Hepatocyte (in vitro differentiated cells): ENCODE measurements around the gene BLTP3B. TPM values are rescaled to one million over a fixed set of nuclear protein-coding genes. Genes with fewer than 3 reads are reported as not detected.

Experiments used
- DNase-seq: peaks from one replicate; pipeline ENCODE4 v3.0.0-alpha.2; 2016; ENCODE audit warnings: low spot score
- H2AFZ ChIP-seq: fragments of 200-600 bp; sonication (generic); 2 replicates; pipeline ENCODE4 v1.6.0; 2016; ENCODE audit warnings: antibody characterized with exemption, mild to moderate bottlenecking
- H3K27ac ChIP-seq: fragments of 200-600 bp; sonication (generic); 2 replicates; pipeline ENCODE4 v1.5.1; 2016; ENCODE audit warnings: mild to moderate bottlenecking
- H3K27me3 ChIP-seq: fragments of 200-600 bp; sonication (generic); 2 replicates; pipeline ENCODE4 v1.6.1; 2016
- H3K36me3 ChIP-seq: fragments of 200-600 bp; sonication (generic); replicated peaks from 2 replicates; pipeline ENCODE4 v1.5.1; 2016; ENCODE audit warnings: low read depth; ENCODE audit not compliant: insufficient read depth
- H3K4me1 ChIP-seq: fragments of 200-600 bp; sonication (generic); 2 replicates; pipeline ENCODE4 v1.5.1; 2016; ENCODE audit warnings: mild to moderate bottlenecking, moderate library complexity; ENCODE audit not compliant: insufficient read depth
- H3K4me2 ChIP-seq: fragments of 200-600 bp; sonication (generic); 2 replicates; pipeline ENCODE4 v1.6.0; 2016
- H3K4me3 ChIP-seq: fragments of 200-600 bp; sonication (generic); 2 replicates; pipeline ENCODE4 v1.5.1; 2016; ENCODE audit warnings: mild to moderate bottlenecking
- H3K79me2 ChIP-seq: fragments of 200-600 bp; sonication (generic); 2 replicates; pipeline ENCODE4 v1.6.0; 2017; ENCODE audit warnings: mild to moderate bottlenecking
- H3K9me2 ChIP-seq: fragments of 200-600 bp; sonication (generic); replicated peaks from 2 replicates; pipeline ENCODE4 v1.6.0; 2017; ENCODE audit warnings: mild to moderate bottlenecking; ENCODE audit not compliant: insufficient read depth
- H3K9me3 ChIP-seq: fragments of 200-600 bp; sonication (generic); 2 replicates; pipeline ENCODE4 v1.5.1; 2016; ENCODE audit warnings: low read depth, mild to moderate bottlenecking
- H4K20me1 ChIP-seq: fragments of 200-600 bp; sonication (generic); 2 replicates; pipeline ENCODE4 v1.6.0; 2016; ENCODE audit warnings: mild to moderate bottlenecking; ENCODE audit not compliant: insufficient read depth, poor library complexity, severe bottlenecking
- EZH2 ChIP-seq: fragments of 200-600 bp; sonication (generic); IDR thresholded peaks from 2 replicates; pipeline ENCODE4 v1.6.1; 2016; ENCODE audit warnings: antibody characterized with exemption, mild to moderate bottlenecking, borderline replicate concordance
- EZH2phosphoT487 ChIP-seq: fragments of 200-600 bp; sonication (generic); IDR thresholded peaks from one replicate; pipeline ENCODE4 v1.6.1; 2018; ENCODE audit warnings: antibody characterized with exemption, mild to moderate bottlenecking, low read depth, moderate library complexity; ENCODE audit not compliant: unreplicated experiment, severe bottlenecking
- WGBS: methylation state at CpG from one replicate; pipeline ENCODE4 v1.1.6; 2016; ENCODE audit warnings: low lambda C conversion rate; ENCODE audit errors: missing lambda C conversion rate; 5-methylcytosine and 5-hydroxymethylcytosine counted together
- polyA plus RNA-seq: library from polyadenylated mRNA; unstranded; fragments of >200 nt; fragmentation: Nextera tagmentation; extraction: Ambion mirVana; gene quantifications from 2 replicates; pipeline ENCODE4 v1.2.1, GENCODE V29; 2016
- total RNA-seq: library from RNA; depleted of rRNA; stranded (reverse); fragments of >200 nt; gene quantifications from 2 replicates; pipeline ENCODE4 v1.2.3, GENCODE V29; 2014
- TF ChIP-seq, protein P1 (sequence below): fragments of 200-600 bp; sonication (generic); IDR thresholded peaks from 2 replicates; pipeline ENCODE4 v1.5.1; 2016; ENCODE audit warnings: antibody characterized with exemption, mild to moderate bottlenecking; ENCODE audit not compliant: poor library complexity

Gene BLTP3B
- total and polyA plus RNA-seq, 2 experiments from 2014 or later = 11.0 to 31.8 TPM

- Histone ChIP-seq H3K9me3 (no peaks in the 10 kb centered on the region), H3K36me3 (no peaks in the 10 kb centered on the region), H3K4me1 (peaks cover 10% of the 10 kb centered on the region), H3K9me2 (no peaks in the 10 kb centered on the region), H3K4me3 (no peak overlapping the region), H4K20me1 (peaks cover 14% of the 10 kb centered on the region), H3K27ac (peak overlapping the region; percentile 50), H3K27me3 (no peaks in the 10 kb centered on the region), H2AFZ (no peak overlapping the region), H3K79me2 (peaks cover 93% of the 10 kb centered on the region), H3K4me2 (peak overlapping the region; percentile 39)
- TF ChIP-seq, protein P1, sequence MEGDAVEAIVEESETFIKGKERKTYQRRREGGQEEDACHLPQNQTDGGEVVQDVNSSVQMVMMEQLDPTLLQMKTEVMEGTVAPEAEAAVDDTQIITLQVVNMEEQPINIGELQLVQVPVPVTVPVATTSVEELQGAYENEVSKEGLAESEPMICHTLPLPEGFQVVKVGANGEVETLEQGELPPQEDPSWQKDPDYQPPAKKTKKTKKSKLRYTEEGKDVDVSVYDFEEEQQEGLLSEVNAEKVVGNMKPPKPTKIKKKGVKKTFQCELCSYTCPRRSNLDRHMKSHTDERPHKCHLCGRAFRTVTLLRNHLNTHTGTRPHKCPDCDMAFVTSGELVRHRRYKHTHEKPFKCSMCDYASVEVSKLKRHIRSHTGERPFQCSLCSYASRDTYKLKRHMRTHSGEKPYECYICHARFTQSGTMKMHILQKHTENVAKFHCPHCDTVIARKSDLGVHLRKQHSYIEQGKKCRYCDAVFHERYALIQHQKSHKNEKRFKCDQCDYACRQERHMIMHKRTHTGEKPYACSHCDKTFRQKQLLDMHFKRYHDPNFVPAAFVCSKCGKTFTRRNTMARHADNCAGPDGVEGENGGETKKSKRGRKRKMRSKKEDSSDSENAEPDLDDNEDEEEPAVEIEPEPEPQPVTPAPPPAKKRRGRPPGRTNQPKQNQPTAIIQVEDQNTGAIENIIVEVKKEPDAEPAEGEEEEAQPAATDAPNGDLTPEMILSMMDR = no peak
- WGBS = 40% methylated on average over 1 of the region's 1 CpG
- DNase-seq = peak; percentile 14
Measured at GRCh38 chr12:100127766-100128511, 14.7 kb downstream of the BLTP3B start.

GRCh38 chr12:100123316-100124095, 19.2 kb downstream of the BLTP3B start:
- 91% methylated on average over 8 of the region's 8 CpGs for WGBS
- no peaks in the 10 kb centered on the region for H3K9me2 ChIP-seq
- H3K27ac ChIP-seq = no peak overlapping the region
- no peak overlapping the region for H3K4me3 ChIP-seq
- no peaks in the 10 kb centered on the region for H3K36me3 ChIP-seq
- H3K4me1 ChIP-seq = peaks cover 3% of the 10 kb centered on the region
- no peak overlapping the region for H2AFZ ChIP-seq
- TF ChIP-seq EZH2phosphoT487 = no peak
- no peaks in the 10 kb centered on the region for H3K9me3 ChIP-seq
- peaks cover 10% of the 10 kb centered on the region for H4K20me1 ChIP-seq
- H3K27me3 ChIP-seq = no peaks in the 10 kb centered on the region
- peaks cover 93% of the 10 kb centered on the region for H3K79me2 ChIP-seq
- H3K4me2 ChIP-seq = no peak overlapping the region
- no peak for DNase-seq

- no peak overlapping the region for H3K27ac ChIP-seq
- peaks cover 5% of the 10 kb centered on the region for H4K20me1 ChIP-seq
- no peak overlapping the region for H3K4me2 ChIP-seq
- DNase-seq = no peak
- no peak for TF ChIP-seq EZH2
- TF ChIP-seq EZH2phosphoT487 = no peak
- TF ChIP-seq, protein P1 = no peak
- H3K4me3 ChIP-seq = no peak overlapping the region
- 100% methylated on average over 1 of the region's 1 CpG for WGBS
- no peaks in the 10 kb centered on the region for H3K9me2 ChIP-seq
- H3K4me1 ChIP-seq = no peaks in the 10 kb centered on the region
- H2AFZ ChIP-seq = no peak overlapping the region
- H3K36me3 ChIP-seq = no peaks in the 10 kb centered on the region
- no peaks in the 10 kb centered on the region for H3K9me3 ChIP-seq
- no peaks in the 10 kb centered on the region for H3K27me3 ChIP-seq
- peaks cover 99% of the 10 kb centered on the region for H3K79me2 ChIP-seq
Measured at GRCh38 chr12:100120355-100120754, 22.3 kb downstream of the BLTP3B start.

DNA sequence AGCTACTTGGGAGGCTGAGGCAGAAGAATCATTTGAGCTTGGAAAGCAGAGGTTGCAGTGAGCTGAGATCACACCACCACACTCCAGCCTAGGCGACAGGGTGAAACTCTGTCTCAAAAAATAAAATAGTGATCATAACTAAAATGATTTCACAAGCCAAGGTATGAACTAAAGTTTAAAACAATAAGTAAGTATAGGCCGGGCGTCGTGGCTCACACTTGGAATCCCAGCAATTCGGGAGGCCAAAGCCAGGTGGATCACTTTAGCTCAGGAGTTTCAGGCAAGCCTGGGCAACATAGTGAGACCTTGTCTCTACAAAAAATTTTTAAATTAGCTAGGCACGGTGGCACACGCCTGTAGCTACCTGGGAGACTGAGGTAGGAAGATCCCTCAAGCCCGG, 27.4 kb downstream of the BLTP3B start:
- Histone ChIP-seq H3K36me3 (no peaks in the 10 kb centered on the region), H3K27me3 (no peaks in the 10 kb centered on the region), H3K4me3 (no peak overlapping the region), H3K4me1 (no peaks in the 10 kb centered on the region), H3K9me2 (no peaks in the 10 kb centered on the region), H3K9me3 (no peaks in the 10 kb centered on the region), H2AFZ (no peak overlapping the region), H3K79me2 (peaks cover 97% of the 10 kb centered on the region), H4K20me1 (peaks cover 8% of the 10 kb centered on the region), H3K4me2 (no peak overlapping the region), H3K27ac (no peak overlapping the region)
- DNase-seq = no peak
- WGBS = 96% methylated on average over 8 of the region's 8 CpGs
- TF ChIP-seq EZH2phosphoT487 = no peak
- TF ChIP-seq, protein P1 = no peak
- no peak for TF ChIP-seq EZH2
